Activated effector memory CD4-positive, alpha-beta T cell treated with anti-CD3 and anti-CD28 coated beads, Interleukin-2, amount 50 U/mL, for 16 hours (primary cell): Measurements from ENCODE around the gene ZNF502.
"Not testable (repeated sequence)": the region's sequence is repeated elsewhere in the genome, so short reads cannot be mapped to it uniquely, and the experiment has no call there.

Source experiments
- DNase-seq: peaks from one replicate; pipeline ENCODE4 v3.0.0-alpha.2; 2020

The ZNF502 gene

GRCh38 chr3:44712455-44713075 is at the start of gene ZNF502:
Gene ZNF502 (plus strand): TSS chr3:44712660. CDS start chr3:44720262, 7,602 bp downstream.
- peak; percentile 85 for DNase-seq

- DNase-seq, result no peak
These were observed 47.3 kb upstream of the ZNF502 start for GRCh38 chr3:44665173-44665572.

- DNase-seq, result no peak
These were observed 46.1 kb upstream of the ZNF502 start for GRCh38 chr3:44666346-44666745.

GRCh38 chr3:44669760-44670159 is 42.7 kb upstream of the ZNF502 start:
- DNase-seq, result no peak

GRCh38 chr3:44673466-44673865 is 39.0 kb upstream of the ZNF502 start:
- DNase-seq, result not testable (repeated sequence)

GRCh38 chr3:44674211-44674610 is 38.2 kb upstream of the ZNF502 start:
- no peak for DNase-seq

GRCh38 chr3:44678480-44679116 is 33.9 kb upstream of the ZNF502 start:
- no peak for DNase-seq

- DNase-seq, result no peak
These were observed 31.5 kb upstream of the ZNF502 start for GRCh38 chr3:44680921-44681455.

GRCh38 chr3:44682182-44682896 is 30.1 kb upstream of the ZNF502 start:
- DNase-seq, result no peak

- DNase-seq, result peak; percentile 80
These were observed 27.2 kb upstream of the ZNF502 start for GRCh38 chr3:44685128-44685800.

- no peak for DNase-seq
These were observed 24.6 kb upstream of the ZNF502 start for GRCh38 chr3:44687898-44688297.

- DNase-seq, result no peak
These were observed 9.0 kb downstream of the ZNF502 start for GRCh38 chr3:44721231-44722102.

- DNase-seq, result no peak
These were observed 9.6 kb downstream of the ZNF502 start for GRCh38 chr3:44722103-44722401.

- DNase-seq, result peak; percentile 94
These were observed 17.0 kb downstream of the ZNF502 start, which contains the start of gene ZNF501 for GRCh38 chr3:44729384-44729910. Gene ZNF501 (plus strand): TSS chr3:44729635. CDS start chr3:44734422, 4,787 bp downstream.

- DNase-seq, result no peak
These were observed 22.2 kb downstream of the ZNF502 start for GRCh38 chr3:44734646-44735168.

GRCh38 chr3:44761101-44761423 is 48.6 kb downstream of the ZNF502 start:
- DNase-seq, result no peak

GRCh38 chr3:44761424-44762169 is 49.1 kb downstream of the ZNF502 start, which contains the start of the genes KIAA1143 and KIF15:
Gene KIAA1143 (minus strand): TSS chr3:44761619. CDS start chr3:44761602, 17 bp downstream.
Gene KIF15 (plus strand): TSS chr3:44761794. CDS start chr3:44761866, 72 bp downstream.
- peak; percentile 99 for DNase-seq

- DNase-seq, result no peak
These were observed 49.8 kb downstream of the ZNF502 start for GRCh38 chr3:44762170-44762677.

GRCh38 chr3:44762690-44763089 is 50.2 kb downstream of the ZNF502 start:
- DNase-seq, result no peak

GRCh38 chr3:44764248-44764647 is 51.8 kb downstream of the ZNF502 start:
- no peak for DNase-seq
